HG03103 (cell line): ENCODE data around the gene MRO.
"Not testable (repeated sequence)": the region's sequence is repeated elsewhere in the genome, so short reads cannot be mapped to it uniquely, and the experiment has no call there.

Experiments used
- ATAC-seq: cut with Tn5 transposase; IDR thresholded peaks from one replicate; pipeline ENCODE4 v1.9.1; 2021; ENCODE audit warnings: low read depth; ENCODE audit not compliant: unreplicated experiment

MRO gene

DNA sequence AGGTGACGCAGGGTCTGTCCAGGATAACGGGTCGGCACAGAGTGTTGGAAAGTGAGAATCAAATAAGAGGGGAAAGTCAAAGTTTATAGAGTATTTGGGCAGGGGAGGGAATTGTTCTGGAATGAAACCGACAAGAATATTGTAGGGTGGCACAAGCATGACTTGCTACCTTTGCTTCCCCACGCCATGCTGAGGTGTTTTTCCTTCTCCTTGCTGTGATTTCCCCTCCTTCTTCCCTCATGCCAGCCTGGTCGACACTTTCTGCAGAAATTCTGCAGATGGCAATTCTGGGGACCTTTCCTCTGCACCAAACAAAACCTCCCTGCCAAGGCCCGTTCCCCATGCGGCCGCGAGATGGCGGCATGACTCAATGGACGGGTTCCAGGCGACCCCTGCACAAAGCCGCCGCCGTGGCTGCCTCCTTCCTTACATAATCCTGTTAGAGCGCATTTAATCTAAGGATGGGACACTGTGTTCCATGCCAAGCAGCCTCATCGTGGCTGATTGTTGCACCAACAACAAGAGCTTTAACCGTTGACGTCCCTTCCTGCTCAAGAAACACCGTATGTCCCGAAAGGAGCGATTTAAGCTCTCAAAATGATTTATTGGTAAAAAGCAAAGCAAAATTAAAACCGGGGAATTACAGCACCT, at the start of gene MRO:
Gene MRO, minus strand, starts transcription at position 289 of the 651 bp plus-strand sequence. CDS start 10,616 bp downstream, outside the sequence.
- ATAC-seq: peak; percentile 86

DNA sequence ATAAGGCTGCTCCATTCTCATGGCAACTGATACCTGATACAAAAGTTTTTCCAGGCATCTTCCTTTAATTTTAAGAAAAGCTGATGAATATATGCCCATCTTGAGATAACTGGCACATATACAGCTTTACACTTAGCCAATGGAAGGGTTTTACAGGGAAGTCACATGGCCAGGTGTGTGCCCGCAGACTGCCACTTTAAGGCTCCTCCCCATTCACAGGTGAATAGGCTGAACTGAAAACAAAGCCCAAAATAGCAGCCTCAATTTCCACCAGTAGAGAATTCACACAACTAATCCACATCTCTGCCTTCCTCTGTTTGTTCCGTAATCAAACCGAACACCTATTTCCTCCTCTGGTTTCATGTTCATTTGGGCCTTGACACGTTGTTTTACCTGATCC, 49.3 kb upstream of the MRO start:
- ATAC-seq: no peak

DNA sequence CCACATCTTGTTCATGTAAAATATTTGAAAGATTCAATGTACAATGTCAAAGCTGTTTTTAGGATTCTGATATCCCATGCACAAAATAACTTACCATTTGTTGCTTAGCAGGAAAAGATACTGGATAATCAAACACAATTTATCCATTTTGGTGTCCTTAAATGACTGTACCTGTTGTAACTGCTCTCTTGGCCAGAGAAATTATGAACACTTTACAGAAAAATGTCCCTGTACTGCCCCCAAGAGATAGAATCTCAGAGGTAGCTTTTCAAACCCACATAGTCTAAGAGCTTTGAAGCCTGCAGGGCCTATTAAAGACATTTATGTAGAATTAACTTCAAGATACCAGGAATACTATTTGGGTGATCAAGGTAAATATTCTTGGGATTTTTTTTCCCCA, 46.9 kb upstream of the MRO start:
- ATAC-seq: no peak

DNA sequence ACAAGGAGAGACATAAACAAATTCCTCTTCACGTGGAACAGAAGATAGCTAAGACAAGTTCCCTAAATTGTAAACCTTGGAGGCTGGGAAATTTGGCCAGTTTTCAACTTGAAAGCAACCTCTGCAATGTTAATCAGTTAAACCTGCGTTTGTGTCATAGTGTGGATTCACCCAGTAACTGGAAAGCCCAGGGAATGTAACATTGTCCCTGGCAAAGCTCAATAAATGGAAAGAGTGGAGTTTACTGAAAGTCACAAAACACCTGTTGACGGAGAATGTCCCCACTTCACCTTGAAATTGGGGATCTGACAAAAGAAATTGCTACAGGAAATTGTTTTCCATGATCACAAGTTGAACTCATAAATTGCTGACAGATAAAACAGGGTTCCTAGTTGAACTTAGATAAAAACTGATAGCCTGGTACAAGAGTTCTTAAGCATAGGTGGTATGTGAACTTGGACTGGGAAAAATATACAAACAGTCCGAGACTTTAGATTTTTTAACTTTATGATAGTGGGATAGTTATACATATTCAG, 44.1 kb upstream of the MRO start:
- ATAC-seq: no peak

DNA sequence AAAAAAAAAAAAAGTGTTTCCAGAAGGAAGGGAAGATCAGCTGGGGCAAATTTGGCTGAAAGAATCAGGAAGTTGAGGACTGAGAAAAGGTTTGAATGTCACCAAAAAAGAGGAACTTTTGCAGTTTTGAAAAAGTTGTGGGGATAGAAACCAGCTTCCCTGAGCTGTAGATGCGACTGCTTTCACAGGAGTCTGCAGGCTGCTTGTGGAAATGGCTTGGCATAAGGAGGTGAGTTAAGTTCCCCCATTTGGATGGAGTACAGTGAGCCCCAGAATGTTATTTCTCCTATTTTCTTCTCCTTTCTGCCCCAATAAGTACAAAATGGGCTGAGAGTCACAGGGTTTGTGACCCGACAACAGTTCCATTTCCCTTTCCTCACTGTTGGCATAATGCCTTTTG, 42.6 kb upstream of the MRO start:
- no peak for ATAC-seq

DNA sequence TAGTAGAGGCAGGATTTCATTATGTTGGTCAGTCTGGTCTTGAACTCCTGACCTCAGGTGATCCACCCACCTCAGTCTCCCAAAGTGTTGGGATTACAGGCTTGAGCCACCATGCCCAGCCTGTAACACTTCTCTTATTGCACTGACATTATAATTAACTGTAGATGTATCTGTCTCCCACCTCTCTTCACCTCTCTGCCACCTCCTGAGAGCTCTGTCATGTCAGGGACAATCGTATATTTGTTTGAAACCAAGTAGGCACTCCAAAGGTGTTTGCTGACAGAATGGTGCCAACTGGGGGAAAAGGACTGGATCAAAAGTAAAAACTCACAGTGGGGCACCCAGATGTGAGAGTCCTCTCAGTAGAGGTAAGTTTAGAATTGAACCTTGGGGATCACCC, 41.8 kb upstream of the MRO start:
- ATAC-seq: no peak

DNA sequence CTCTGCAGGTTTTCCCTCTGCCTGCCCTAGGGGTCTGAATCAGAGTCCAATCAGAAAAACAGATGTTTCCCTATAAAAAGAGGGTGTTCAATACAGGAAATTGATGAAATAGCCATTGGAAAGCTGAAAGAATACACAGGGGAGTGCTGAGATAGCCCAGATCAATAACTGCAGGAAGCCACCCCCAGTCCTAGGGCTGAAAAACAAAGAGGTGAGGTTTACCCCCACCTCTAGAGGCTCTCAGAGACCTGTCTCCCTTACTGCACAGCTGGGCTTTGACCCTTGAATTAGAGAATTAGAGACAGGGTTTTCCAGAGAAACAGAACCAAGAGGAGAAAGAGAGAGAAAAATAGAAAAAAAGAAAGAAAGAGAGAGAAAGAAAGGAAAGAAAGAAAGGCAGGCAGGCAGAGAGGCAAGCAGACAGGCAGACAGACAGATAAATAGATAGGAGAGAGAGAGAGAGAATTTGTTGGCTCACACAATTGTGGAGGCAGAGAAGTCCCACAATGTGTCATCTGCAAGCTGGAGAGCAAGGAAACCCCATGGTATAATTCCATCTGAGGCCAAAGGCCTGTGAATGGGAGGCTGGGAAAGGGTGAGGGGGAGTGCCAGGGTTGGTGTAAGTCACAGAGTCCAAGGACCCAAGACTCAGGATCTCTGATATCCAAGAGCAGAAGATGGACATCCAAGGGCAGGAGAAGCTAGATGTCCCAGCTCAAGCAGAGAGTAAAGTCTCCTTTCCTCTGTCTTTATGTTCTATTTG, 40.2 kb upstream of the MRO start:
- no peak for ATAC-seq

DNA sequence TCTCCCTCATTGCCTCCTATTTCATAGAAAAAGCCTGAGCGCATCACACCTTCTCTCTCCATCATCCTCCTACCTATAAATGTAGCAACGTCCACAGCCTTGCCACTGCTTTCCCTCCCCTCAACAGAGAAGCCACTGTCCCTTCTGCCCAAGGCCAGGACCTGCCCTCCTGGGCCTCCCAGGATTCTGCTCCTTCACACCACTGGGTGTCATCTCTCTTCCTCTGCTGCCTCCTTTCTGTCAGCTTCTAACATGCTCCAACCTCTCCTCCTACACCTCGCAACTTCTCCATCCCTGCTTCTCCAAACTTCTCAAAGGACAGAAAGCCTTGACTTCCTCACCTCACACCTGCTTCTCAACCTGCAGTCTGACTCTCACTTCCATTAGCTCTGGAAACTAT, 37.9 kb upstream of the MRO start:
- ATAC-seq: no peak

DNA sequence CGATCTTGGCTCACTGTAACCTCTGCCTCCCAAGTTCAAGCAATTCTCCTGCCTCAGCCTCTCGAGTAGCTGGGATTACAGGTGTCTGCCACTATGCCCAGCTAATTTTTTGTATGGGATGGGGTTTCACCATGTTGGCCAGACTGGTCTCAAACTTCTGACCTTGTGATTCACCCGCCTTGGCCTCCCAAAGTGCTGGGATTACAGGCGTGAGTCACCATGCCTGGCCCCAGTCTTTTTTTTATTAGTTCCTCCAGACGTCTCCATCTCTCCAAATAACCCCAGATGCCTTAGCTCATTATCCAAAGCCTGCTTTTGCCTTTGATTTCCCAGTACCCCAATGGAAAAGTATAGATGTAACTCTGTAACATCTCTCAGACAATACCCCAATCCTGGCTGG, 37.4 kb upstream of the MRO start:
- ATAC-seq: not testable (repeated sequence)

DNA sequence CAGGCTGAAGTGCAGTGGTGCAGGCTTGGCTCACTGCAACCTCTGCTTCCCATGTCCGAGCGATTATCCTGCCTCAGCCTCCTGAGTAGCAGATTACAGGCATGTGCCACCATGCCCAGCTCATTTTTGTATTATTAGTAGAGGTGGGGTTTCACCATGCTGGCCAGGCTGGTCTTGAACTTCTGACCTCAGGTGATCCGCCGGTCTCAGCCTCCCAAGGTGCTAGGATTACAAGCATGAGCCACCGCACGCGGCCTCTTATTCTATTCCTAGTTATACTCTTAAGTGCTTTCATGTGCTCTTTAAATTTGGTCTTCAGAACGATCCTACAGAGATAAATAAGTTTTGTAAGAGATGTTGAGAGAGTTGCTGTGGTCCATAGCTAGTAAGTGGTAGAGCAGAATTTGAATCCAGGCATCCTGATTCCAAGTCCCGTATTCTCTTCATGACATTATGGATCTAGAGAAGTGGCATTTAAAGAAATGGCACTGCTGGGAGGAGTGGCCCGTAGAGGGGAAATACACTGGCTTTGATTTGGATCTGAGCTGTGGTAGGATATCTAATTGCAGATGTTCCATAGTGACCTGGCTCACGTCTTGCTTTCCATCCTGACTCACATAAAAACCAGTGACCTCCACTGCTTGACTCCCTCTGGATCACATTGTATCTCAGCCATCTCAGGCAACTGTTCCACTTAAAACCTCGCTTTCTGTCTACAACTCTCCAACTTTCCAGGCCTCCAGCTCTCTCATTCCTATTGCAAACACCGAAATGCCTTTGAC, 36.4 kb upstream of the MRO start:
- no peak for ATAC-seq

DNA sequence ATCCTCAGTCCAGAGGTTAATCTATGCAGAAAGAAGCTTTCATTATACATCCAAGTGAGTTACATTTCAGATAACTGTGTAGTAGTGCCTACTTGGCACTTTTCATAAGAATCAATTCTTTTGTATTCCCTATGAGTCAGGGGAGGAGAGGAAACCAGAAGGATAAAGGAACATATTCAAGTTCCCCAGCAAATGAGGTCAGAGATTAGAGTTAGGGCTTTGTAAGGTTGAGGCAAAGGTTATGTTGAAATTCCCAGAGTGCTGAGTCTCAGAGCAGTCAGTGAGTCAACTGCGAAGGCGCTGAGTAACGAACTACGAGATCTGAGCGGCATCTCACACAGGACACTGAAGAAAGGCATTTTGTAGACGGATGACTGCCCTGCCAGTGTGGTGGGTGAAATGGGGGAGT, 34.1 kb upstream of the MRO start:
- ATAC-seq: no peak

DNA sequence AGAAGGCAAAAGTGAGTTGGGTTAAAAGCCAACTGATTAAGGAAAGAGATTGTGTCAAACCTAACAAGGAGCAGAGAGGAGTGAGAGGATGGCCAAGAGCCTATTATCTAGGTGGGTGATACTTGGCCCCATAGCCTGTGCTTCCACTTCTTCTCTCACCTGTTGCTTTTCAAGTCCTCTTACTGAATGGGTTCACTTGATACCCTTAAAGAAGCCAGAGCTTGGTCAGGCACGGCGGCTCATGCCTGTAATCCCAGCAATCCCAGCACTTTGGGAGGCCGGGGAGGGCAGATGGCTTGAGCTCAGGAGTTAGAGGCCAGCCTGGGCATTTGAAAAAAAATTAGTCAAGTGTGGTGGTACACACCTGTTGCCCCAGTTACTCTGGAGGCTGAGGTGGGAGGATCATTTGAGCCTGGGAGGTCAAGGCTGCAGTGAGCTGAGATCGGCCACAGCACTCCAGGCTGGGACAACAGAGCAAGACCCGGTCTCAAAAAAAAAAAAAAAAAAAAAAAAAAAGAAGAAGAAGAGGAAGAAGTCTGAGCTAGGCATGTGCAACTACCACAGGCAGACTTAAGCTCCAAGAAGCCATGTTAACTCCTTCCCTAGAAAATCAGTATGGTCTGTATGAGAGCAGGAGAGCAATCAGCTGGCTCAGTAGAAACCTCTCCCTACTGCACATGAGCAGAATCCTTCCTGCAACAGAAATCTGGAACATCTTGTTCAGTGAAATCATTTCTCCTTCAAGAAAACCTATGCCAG, 30.7 kb upstream of the MRO start:
- no peak for ATAC-seq

DNA sequence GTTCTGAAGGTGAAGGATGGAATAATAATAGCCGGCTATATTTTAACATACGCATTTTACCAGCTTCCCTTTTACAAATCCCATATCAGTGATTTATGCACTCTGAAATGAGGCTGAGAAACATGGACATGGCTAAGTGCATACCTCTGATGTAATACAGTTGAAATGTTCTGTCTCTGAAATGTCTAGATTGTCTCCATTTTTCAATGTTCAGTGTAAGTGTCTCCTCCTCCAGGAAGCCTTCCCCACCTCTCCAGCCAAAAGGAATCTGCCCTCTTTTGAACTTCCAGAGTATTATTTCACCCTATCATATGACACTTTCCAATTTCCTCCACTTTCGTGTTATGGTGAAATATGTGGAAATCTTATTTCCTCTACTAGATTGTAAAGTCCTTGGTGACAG, 29.6 kb upstream of the MRO start:
- no peak for ATAC-seq

DNA sequence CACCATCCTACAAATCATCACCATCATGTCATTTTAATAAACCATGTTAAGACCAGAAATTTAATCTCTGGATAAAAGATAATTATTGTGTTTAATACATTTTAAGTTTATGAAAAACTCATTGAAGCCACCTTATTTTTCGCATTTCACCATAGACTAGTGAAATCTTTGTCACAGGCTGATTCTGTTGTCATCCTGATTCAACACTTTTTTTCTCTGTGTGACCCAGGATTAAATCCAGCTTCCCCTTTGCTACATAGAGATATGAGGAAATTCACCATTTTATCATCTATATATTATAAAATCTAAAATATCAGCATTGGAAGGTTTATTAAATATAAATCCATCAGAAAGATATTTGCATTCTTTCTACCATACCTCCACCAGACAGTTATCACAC, 29.2 kb upstream of the MRO start:
- ATAC-seq: no peak

DNA sequence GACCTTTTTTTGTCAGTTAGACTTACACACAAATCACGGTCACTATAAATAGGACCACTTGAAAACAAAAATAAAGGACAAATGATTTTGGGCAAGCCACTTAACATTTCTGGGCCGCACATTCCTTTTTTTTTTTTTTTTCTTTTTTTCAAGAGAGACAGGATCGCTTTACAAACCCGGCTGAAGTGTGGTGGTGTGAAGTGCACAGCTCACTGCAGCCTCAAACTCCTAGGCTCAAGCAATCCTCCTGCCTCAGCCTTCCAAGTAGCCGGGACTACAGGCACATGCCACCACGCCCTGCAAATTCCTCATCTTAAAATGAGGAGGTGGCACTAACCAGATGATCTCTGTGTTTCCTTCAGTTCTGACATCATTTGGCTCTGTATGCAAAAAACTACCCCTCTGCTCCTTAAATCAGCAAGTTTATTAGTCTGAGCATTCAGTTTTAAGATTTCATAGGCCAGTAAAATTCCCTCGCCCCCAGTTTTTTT, 28.3 kb upstream of the MRO start:
- ATAC-seq: no peak

DNA sequence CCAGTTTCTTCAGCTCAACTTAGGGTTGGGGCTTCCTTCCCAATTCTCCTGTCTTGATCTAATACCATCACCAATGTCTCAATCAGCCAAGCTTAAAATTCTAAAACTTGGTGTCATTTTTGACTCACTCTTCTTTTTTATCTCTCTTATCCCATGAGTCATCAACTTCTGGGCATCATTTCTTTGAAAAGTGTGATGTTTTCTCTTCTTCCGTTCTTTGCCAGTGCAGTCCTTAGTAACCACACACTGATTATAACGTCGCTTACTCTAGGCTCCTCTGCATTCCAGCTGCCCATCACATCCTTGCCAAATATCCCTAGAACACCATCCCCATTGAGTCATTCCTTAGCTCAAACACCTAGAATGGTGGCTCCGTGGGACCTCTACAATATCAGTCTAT, 27.4 kb upstream of the MRO start:
- ATAC-seq: no peak

DNA sequence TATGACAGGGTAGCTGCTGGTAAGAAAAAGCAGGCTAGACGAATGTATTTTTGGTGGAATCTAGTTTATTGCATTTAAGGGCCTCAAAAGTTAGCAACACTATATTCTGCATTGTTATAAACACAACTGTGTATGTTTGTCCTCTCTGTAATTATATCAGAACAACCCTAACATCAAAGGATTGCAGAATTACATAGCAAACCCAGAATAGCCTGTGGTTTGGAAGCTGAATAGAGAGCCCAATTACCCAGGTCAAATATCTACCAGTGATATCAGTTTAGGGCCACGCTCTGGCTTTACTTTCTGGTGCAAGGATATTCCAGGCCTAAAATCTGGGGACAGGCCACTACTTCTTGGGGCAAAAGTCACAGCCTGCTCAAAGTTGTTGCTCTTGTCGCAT, 25.1 kb upstream of the MRO start:
- no peak for ATAC-seq

DNA sequence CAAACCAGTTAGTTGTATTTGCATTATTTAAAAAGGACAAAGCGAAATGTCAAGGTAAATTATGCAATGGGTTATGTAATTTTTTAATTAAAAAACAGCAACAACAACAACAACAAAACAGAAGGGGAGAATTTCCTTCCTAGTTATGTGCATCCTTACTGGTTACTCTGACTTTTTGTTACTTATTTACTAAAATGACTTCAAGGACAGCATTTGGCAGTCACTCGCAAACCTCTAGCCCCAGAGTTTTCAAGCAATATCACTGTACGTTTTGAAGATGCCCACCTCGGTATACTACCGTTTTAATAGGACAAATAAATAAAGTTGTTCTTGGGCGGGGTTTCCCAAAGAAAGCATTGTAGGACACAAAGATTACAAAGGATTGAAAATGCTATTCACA, 24.7 kb upstream of the MRO start:
- ATAC-seq: no peak

DNA sequence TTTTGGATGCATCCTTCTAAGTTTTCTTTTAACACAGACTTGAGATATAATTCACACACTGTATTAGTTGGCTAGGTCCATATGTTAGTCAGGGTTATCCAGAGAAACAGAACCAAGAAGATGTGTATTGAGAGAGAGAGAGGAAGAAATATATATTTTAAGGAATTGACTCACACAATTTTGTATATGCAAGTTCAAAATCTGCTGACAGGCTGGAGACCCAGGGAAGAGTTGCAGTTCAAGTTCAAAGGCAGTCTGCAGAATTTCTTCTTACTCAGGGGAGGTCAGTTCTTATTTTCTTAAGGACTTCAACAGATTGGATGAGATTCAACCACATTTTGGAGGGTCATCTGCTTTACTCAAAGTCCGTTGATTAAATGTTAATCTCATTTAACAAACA, 23.0 kb upstream of the MRO start:
- no peak for ATAC-seq

DNA sequence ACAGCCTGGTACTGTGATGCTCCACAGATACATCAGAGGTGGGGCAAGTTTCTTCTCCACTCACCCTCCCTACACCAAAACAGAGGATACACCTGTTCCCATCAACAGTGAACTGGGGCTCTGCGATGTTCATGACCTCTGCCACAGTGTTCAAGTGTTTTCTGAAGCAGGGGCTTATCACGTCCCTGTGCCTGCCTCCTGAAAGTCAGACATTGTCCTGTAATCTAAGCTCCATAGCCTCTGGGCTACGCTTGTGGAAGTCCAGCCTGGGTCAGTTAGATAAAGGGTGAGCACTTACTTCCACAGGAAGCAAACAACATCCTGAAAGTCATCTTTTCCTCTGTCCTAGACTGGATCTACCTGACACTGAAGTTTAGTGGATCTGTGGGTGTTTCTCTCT, 20.2 kb upstream of the MRO start:
- ATAC-seq: no peak

DNA sequence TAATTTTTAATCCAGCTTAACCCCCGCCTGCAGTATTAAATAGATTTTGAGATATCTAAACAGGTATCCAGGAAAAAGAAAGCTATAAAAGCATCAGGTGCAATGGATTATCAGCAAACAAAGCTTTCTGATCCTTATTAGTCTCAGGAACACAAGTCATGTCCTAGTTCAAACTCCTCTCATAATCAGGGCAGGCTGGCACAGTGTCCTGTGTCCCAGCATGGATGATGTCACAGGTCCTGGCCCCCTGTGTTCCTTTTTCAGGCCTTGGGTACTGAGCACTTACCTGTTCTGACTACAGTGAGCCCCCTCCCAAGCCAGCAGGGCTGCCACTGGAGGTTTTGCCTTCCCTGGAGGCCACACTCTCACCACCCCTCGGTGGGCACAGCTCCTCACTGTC, 19.5 kb upstream of the MRO start:
- no peak for ATAC-seq
